Measurements from ENCODE around the gene NEU2.

DNA sequence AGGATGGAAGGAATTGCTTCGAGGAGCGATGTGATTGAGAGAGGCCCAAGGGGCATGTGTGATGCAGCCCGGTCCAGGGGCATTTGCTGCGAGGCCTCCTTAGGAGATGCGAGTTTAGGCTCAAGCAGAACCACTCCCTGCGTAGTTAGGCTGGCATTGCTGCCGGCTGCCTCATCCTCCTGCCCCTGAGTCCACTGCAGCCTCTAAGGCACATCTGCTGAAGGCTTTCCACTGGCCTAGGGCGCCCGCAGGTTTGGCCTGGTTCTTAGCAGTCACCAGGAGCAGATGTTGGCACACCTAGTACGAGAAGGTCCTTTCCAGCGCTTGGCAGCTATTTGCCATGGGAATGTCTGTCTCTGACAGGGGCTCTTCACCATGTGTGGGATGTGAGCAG is 48.4 kb downstream of the NEU2 start:
- TF ChIP-seq, protein P1, sequence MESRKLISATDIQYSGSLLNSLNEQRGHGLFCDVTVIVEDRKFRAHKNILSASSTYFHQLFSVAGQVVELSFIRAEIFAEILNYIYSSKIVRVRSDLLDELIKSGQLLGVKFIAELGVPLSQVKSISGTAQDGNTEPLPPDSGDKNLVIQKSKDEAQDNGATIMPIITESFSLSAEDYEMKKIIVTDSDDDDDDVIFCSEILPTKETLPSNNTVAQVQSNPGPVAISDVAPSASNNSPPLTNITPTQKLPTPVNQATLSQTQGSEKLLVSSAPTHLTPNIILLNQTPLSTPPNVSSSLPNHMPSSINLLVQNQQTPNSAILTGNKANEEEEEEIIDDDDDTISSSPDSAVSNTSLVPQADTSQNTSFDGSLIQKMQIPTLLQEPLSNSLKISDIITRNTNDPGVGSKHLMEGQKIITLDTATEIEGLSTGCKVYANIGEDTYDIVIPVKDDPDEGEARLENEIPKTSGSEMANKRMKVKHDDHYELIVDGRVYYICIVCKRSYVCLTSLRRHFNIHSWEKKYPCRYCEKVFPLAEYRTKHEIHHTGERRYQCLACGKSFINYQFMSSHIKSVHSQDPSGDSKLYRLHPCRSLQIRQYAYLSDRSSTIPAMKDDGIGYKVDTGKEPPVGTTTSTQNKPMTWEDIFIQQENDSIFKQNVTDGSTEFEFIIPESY (IDR thresholded peaks at IDR 0.05; ENCODE audit: extremely low read depth, insufficient replicate concordance, low read length) = no peak
- TF ChIP-seq FOSL1 (IDR thresholded peaks at IDR 0.05; ENCODE audit: low read depth) (no peak), POLR2A (IDR thresholded peaks at IDR 0.05; ENCODE audit: borderline replicate concordance, extremely low read depth, insufficient read depth, insufficient read length) (no peak), POLR2AphosphoS5 (IDR thresholded peaks at IDR 0.05; ENCODE audit: low read depth, low read length) (no peak), SP1 (IDR thresholded peaks at IDR 0.05; ENCODE audit: low read depth) (no peak), EGR1 (IDR thresholded peaks at IDR 0.05; ENCODE audit: low read depth) (no peak), CEBPB (IDR thresholded peaks at IDR 0.05; ENCODE audit: low read depth) (no peak), EZH2 (IDR thresholded peaks at IDR 0.05) (no peak)
- TF ChIP-seq, protein P2, sequence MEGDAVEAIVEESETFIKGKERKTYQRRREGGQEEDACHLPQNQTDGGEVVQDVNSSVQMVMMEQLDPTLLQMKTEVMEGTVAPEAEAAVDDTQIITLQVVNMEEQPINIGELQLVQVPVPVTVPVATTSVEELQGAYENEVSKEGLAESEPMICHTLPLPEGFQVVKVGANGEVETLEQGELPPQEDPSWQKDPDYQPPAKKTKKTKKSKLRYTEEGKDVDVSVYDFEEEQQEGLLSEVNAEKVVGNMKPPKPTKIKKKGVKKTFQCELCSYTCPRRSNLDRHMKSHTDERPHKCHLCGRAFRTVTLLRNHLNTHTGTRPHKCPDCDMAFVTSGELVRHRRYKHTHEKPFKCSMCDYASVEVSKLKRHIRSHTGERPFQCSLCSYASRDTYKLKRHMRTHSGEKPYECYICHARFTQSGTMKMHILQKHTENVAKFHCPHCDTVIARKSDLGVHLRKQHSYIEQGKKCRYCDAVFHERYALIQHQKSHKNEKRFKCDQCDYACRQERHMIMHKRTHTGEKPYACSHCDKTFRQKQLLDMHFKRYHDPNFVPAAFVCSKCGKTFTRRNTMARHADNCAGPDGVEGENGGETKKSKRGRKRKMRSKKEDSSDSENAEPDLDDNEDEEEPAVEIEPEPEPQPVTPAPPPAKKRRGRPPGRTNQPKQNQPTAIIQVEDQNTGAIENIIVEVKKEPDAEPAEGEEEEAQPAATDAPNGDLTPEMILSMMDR (IDR thresholded peaks at IDR 0.05 in 2 of 3, conservative IDR thresholded peaks at IDR 0.05 in 1 of 3; ENCODE audit: borderline replicate concordance in 1 of 3, insufficient read depth in 1 of 3, low read depth in 2 of 3, low read length in 2 of 3) = no peak
- TF ChIP-seq, protein P3, sequence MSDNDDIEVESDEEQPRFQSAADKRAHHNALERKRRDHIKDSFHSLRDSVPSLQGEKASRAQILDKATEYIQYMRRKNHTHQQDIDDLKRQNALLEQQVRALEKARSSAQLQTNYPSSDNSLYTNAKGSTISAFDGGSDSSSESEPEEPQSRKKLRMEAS (IDR thresholded peaks at IDR 0.05) = no peak
- TF ChIP-seq, protein P4, sequence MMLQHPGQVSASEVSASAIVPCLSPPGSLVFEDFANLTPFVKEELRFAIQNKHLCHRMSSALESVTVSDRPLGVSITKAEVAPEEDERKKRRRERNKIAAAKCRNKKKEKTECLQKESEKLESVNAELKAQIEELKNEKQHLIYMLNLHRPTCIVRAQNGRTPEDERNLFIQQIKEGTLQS (IDR thresholded peaks at IDR 0.05) = no peak

All from HCT116 (cell line).